GM19035 (cell line): Measurements from ENCODE around the gene C1QTNF1.

Source experiments
- ATAC-seq: cut with Tn5 transposase; IDR thresholded peaks from one replicate; pipeline ENCODE4 v1.9.1; 2021; ENCODE audit not compliant: unreplicated experiment

C1QTNF1 gene

GRCh38 chr17:78992542-78993212, 31.3 kb upstream of the C1QTNF1 start:
- ATAC-seq, result no peak

DNA sequence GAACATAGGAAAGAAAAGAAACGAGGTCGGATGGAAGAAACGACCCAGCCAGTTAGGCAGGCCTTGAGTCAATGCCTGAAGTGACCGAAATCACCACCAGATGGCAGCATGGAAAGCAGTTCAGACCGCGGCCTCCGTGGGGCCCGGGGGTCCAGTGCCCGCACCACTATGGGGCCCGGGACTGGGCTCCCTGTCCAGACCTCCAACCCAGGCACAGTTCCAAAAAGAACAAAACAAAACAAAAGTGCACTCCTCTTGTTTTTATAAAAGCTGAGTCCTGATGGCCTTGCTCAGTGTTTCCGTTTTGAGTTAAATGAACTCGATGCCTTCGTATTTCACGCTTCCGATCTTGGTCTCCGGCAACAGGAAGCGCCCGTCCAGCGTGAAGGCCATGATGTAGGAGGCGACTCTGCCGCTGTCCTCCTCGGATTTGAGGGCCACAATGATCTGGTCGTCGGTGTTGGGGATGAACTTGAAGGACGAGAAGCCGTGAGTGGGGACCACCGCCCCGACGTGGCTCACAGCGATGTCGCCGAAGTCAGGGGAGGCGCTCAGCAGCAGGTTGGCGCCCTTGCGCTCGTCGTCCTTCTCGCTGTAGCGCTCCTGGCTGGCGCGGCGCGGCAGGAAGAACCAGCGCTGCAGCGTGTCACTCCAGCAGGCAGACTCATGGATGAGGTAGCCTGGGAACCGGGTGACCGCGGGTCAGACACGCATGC, 30.6 kb upstream of the C1QTNF1 start:
- no peak for ATAC-seq

- ATAC-seq, result no peak
These were observed 29.8 kb upstream of the C1QTNF1 start for GRCh38 chr17:78993981-78994671.

GRCh38 chr17:78995022-78995760, 28.8 kb upstream of the C1QTNF1 start:
- ATAC-seq, result no peak

DNA sequence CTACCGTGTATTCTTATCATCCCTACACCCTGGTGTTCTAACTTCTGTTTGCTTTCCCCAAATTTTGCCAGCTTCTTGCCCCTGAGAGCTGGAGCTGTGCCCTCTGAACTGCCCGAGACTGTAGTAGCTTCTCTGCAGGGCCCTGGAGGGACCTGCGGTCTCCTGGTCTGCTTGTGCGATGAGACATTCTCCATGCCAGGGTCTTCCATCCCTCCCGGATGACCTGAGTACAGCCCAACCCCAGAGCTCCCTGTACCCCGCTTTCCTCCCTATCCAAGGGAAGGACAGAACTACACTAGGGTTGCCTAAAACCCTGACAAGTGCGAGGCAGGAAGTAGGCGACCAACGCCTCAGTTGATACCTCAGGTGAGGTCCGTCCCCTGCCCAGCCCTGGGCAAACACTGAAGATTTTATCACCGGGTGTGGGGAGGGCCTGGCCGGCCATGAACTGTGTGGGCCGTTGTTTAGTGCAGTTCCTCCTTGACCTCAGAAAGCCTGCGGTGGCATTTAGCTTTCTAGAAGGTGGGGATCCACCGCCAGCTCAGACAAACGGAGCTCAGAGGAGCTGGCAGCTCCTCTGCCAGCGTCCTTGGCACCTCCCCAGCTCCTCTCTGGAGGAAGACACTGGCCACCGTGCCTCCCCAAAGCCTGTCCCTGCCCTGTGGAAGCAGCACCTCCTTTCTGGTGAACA, 28.1 kb upstream of the C1QTNF1 start:
- ATAC-seq, result no peak

DNA sequence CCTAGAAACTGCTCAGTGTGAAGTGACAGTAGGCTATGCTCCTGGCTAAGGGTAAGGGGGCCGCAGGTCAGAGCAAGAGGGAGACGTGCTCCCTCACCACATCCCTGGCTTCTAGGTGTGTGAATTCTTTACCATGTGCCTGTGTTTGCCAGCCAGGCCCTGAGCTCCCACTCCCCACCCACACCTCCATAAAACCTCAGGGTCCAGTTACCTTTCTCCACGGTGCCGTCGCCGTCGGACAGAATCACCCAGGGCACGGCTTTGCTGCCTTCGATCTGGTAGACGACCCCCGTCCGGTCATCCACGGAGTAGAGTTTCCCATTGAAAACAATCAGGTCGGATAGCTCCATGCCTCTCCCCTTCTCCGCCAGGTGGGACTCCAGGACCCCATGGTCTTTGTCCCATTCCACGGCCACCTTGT, 27.2 kb upstream of the C1QTNF1 start:
- no peak for ATAC-seq

- ATAC-seq, result no peak
These were observed 26.7 kb upstream of the C1QTNF1 start for GRCh38 chr17:78997231-78997741.

GRCh38 chr17:78997881-78998280, 26.1 kb upstream of the C1QTNF1 start:
- no peak for ATAC-seq

GRCh38 chr17:78998311-78999055, 25.5 kb upstream of the C1QTNF1 start:
- ATAC-seq, result no peak

DNA sequence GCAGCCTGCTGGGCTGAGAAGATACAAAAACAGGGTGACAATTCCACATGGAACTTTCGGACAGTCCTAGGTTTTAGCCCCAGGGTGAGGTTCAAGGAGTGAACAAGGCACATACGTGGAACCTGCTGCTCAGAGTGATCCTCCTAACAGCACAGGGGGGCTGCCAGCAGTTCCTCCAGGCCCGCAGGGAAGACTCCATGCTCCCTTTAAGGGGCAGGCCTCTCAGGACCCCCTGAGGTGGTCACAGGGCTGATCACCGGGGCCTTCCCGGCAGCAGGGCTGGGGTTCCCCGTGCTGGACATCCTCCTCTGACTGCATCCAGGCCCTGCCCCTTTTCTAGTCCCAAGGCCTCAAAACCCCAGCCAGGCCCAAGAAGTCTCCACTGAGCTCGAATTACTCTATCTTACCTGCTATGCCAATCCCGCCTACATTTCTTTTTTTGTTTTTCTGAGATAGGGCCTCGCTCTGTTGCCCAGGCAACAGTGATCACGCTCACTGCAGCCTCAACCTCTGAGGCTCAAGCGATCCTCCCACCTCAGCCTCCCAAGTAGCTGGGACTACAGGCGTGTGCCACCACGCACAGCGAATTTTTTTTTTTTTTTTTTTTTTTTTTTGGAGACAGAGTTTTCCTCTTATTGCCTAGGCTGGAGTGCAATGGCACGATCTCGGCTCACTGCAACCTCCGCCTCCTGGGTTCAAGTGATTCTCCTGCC, 24.8 kb upstream of the C1QTNF1 start:
- no peak for ATAC-seq

DNA sequence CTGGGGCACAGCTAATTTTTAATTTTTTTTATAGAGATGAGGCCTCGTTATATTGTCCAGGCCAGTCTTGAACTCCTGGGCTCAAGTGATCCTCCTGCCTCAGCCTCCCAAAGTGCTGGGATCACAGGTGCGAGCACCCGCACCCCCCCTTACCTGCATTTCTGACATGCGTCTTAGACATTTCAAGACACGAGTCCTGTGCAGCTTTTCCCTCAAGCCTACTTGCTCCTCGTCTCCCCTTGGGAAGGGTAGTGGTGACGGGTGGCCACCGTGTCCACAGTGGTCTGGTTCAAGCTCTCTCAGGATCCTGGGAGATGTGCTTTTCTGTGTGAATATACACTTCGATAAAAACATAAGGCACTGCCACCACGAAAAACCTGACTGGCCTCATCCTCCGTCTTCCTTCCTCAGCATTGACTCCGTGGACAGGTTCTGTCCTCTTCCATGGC, 24.0 kb upstream of the C1QTNF1 start:
- ATAC-seq, result no peak

GRCh38 chr17:79000396-79001189, 23.4 kb upstream of the C1QTNF1 start:
- ATAC-seq, result no peak

DNA sequence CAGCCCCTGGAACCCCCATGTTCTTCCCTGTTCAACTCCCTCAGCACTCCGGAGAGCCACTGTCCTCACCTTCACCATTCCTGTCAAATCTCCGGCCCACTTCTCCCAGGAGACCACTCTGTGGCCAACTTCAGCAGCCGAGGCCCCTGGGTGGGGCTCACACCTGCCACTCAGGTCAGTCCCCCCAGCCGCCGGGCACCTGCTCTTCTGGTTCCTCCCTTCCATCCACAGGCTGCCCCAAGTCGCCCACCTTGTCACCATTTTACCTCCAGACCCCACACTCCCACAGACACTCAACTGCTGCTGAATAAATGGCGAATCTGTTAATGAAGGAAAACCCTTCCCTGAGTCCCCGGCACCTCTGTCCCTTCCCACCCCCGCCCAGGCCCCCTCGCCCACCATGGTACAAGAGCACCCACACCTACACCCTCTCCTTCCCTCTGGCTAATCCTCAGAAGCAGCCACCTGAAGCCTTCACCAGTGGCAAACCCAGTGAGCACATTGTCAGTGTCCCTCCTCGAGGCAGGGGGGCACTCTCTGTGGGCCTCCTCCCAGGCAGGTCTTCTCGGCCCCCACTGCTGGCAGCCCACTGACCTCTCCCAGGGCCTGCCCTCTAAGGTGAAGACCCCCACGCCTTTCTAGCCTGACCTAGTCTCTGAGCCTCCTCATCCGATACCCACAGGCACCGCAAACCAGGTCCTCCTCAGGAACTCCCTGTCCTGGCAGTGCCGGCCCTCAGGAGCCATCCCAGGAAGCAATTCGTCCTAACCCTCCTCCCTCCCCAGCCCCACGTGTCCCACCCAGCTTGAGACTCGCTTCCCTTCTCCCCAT, 22.6 kb upstream of the C1QTNF1 start:
- ATAC-seq, result no peak

DNA sequence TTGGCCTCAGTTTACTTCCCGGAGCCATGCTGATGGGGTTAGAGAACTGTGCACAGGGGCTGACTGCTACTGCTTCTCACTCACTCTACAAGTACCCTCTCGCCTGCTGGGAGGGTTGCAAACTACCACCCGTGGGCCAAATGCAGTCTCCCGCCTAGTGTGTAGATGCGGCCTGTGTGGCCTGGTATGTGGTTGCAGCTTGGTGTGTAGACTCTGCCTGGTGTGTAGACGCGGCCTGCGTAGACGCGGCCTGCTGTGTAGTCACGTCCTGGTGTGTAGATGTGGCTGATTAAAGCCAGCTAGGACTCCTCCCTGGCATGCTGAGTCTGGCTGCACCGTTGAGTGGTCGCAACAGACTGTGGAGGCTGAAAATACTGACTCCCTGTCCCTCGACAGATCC, 21.7 kb upstream of the C1QTNF1 start:
- ATAC-seq, result no peak

GRCh38 chr17:79002796-79003593, 21.0 kb upstream of the C1QTNF1 start:
- no peak for ATAC-seq

GRCh38 chr17:79003661-79004411, 20.1 kb upstream of the C1QTNF1 start:
- ATAC-seq, result no peak
